GM12878 (cell line): ENCODE data around the gene LTB4R2. TPM values are rescaled to one million over a fixed set of nuclear protein-coding genes. Genes with fewer than 3 reads are reported as not detected.

ENCODE experiments used
- BHLHE40 ChIP-seq, 2 experiments: fragments of 450-650 bp in 1 of 2; IDR thresholded peaks; 2 replicates each; pipeline ENCODE4 v1.6.1; 2011 to 2017; ENCODE audit warnings: low read depth in 2 of 2, borderline replicate concordance in 1 of 2, improper control_type of control experiment in 1 of 2, low read length in 1 of 2, mild to moderate bottlenecking in 1 of 2
- BRCA1 ChIP-seq: IDR thresholded peaks from 2 replicates; pipeline ENCODE4 v1.6.1; 2011; ENCODE audit warnings: low read depth, low read length, improper control_type of control experiment
- E2F4 ChIP-seq: IDR thresholded peaks from 2 replicates; pipeline ENCODE4 v1.6.1; 2012; ENCODE audit warnings: low read depth, low read length, improper control_type of control experiment
- EED ChIP-seq: sonication (generic); IDR thresholded peaks from 2 replicates; pipeline ENCODE4 v1.6.1; 2016; ENCODE audit warnings: antibody characterized with exemption, low read depth
- EGR1 ChIP-seq, 2 experiments: IDR thresholded peaks; 1 replicate in 1 of 2; 2 replicates in 1 of 2; pipeline ENCODE4 v1.6.1; 2011 to 2012; ENCODE audit warnings: low read depth in 2 of 2, low read length in 2 of 2, borderline replicate concordance in 1 of 2, mild to moderate bottlenecking in 1 of 2, moderate library complexity in 1 of 2
- FOXM1 ChIP-seq: IDR thresholded peaks from 2 replicates; pipeline ENCODE4 v1.6.1; 2012; ENCODE audit warnings: low read depth, mild to moderate bottlenecking, inconsistent platforms, low read length, moderate library complexity
- HDAC6 ChIP-seq: fragments of 200-600 bp; sonication (generic); IDR thresholded peaks from one replicate; pipeline ENCODE4 v1.8.0; 2017; ENCODE audit warnings: antibody characterized with exemption; ENCODE audit not compliant: unreplicated experiment
- IKZF2 ChIP-seq, 2 experiments: fragments of 450-650 bp; IDR thresholded peaks; 2 replicates each; pipeline ENCODE4 v1.6.1; 2017; ENCODE audit warnings: mild to moderate bottlenecking in 2 of 2, moderate library complexity in 2 of 2
- JUNB ChIP-seq: IDR thresholded peaks from 2 replicates; pipeline ENCODE4 v1.6.1; 2016; ENCODE audit warnings: antibody characterized with exemption, mild to moderate bottlenecking
- NFIC ChIP-seq: IDR thresholded peaks from 2 replicates; pipeline ENCODE4 v1.6.1; 2012; ENCODE audit warnings: low read depth, mild to moderate bottlenecking, inconsistent platforms, low read length, moderate library complexity
- NKRF ChIP-seq: fragments of 450-650 bp; conservative IDR thresholded peaks from 2 replicates; pipeline ENCODE4 v1.6.1; 2017; ENCODE audit warnings: mild to moderate bottlenecking, moderate library complexity
- POLR2A ChIP-seq: IDR thresholded peaks from 2 replicates; pipeline ENCODE4 v1.6.1; 2011; ENCODE audit warnings: low read depth, mild to moderate bottlenecking, low read length
- SPI1 ChIP-seq: IDR thresholded peaks from 2 replicates; pipeline ENCODE4 v1.6.1; 2011; ENCODE audit warnings: low read depth, mild to moderate bottlenecking, low read length, moderate library complexity, borderline replicate concordance; ENCODE audit not compliant: insufficient read depth
- SREBF2 ChIP-seq: IDR thresholded peaks from 2 replicates; pipeline ENCODE4 v1.6.1; 2012; ENCODE audit warnings: mild to moderate bottlenecking, low read length
- STAT3 ChIP-seq: IDR thresholded peaks from 2 replicates; pipeline ENCODE4 v1.6.1; 2011; ENCODE audit warnings: low read depth, low read length, improper control_type of control experiment
- TAF1 ChIP-seq: IDR thresholded peaks from 2 replicates; pipeline ENCODE4 v1.6.1; 2011; ENCODE audit warnings: mild to moderate bottlenecking, low read depth, low read length, borderline replicate concordance
- TCF3 ChIP-seq: IDR thresholded peaks from 2 replicates; pipeline ENCODE4 v1.6.1; 2012; ENCODE audit warnings: low read depth, mild to moderate bottlenecking, low read length, borderline replicate concordance; ENCODE audit not compliant: insufficient read depth
- WRNIP1 ChIP-seq: IDR thresholded peaks from 2 replicates; pipeline ENCODE4 v1.6.1; 2011; ENCODE audit warnings: low read depth, low read length, improper control_type of control experiment, borderline replicate concordance
- YBX1 ChIP-seq: fragments of 450-650 bp; IDR thresholded peaks from 2 replicates; pipeline ENCODE4 v1.6.1; 2016; ENCODE audit warnings: antibody characterized with exemption
- ZZZ3 ChIP-seq: IDR thresholded peaks from 2 replicates; pipeline ENCODE4 v1.6.1; 2011; ENCODE audit warnings: low read depth; ENCODE audit not compliant: control insufficient read depth, insufficient read length
- polyA plus RNA-seq, 11 experiments: library from polyadenylated mRNA; depleted of rRNA in 4 of 11; unstranded in 6 of 11; stranded (reverse) in 5 of 11; fragments of >200 nt; fragmentation: Nextera tagmentation in 4 of 11; fragmentation: Illumina TruSeq in 1 of 11; extraction: Ambion mirVana in 4 of 11; extraction: Trizol in 1 of 11; gene quantifications; 1 replicate in 1 of 11; 2 replicates in 10 of 11; pipeline versions ENCODE4 v1.2.1 to v1.2.3, GENCODE V29; 2011 to 2016; ENCODE audit warnings: inconsistent platforms in 2 of 11, missing spikeins in 2 of 11, low read depth in 1 of 11
- total RNA-seq, 4 experiments: library from RNA; depleted of rRNA in 3 of 4; stranded (reverse); fragments of >200 nt in 3 of 4; fragmentation: Illumina TruSeq in 1 of 4; extraction: Trizol in 1 of 4; gene quantifications; 2 replicates each; pipeline versions ENCODE4 v1.2.1 to v1.2.3, GENCODE V29; 2013 to 2021
- TF ChIP-seq, protein P1 (sequence below): fragments of 450-650 bp; IDR thresholded peaks from 2 replicates; pipeline ENCODE4 v1.6.1; 2017; ENCODE audit warnings: borderline replicate concordance
- TF ChIP-seq, protein P2 (sequence below): fragments of 450-650 bp; IDR thresholded peaks from 2 replicates; pipeline ENCODE4 v1.6.1; 2018; ENCODE audit warnings: borderline replicate concordance, mild to moderate bottlenecking; ENCODE audit not compliant: partially characterized antibody

Gene LTB4R2
- total and polyA plus RNA-seq, 10 of the 15 experiments (the other 5 are each of a cell fraction or from before 2014, with no cell fraction given) = 0.06 to 16.0 (median 2.6) TPM

GRCh38 chr14:24274101-24274543 is 35.8 kb upstream of the LTB4R2 start (continued):
- TF ChIP-seq, protein P1, sequence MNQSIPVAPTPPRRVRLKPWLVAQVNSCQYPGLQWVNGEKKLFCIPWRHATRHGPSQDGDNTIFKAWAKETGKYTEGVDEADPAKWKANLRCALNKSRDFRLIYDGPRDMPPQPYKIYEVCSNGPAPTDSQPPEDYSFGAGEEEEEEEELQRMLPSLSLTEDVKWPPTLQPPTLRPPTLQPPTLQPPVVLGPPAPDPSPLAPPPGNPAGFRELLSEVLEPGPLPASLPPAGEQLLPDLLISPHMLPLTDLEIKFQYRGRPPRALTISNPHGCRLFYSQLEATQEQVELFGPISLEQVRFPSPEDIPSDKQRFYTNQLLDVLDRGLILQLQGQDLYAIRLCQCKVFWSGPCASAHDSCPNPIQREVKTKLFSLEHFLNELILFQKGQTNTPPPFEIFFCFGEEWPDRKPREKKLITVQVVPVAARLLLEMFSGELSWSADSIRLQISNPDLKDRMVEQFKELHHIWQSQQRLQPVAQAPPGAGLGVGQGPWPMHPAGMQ = no peak
- TF ChIP-seq BHLHE40 (IDR thresholded peaks at IDR 0.05; ENCODE audit: borderline replicate concordance in 1 of 2, low read depth in 2 of 2, low read length in 1 of 2) = peak; percentile 52 to 56; a peak in 2 of 4 replicates
- TF ChIP-seq E2F4 = no peak
- no peak for TF ChIP-seq STAT3
- peak; percentile 96 for TF ChIP-seq JUNB
- TF ChIP-seq SPI1 = peak; percentile 99
- TF ChIP-seq BRCA1 = no peak
- TF ChIP-seq TCF3 = no peak
- peak; percentile 87; the same call in 1 of the 2 replicates for TF ChIP-seq NFIC
- no peak for TF ChIP-seq NKRF
- TF ChIP-seq EGR1 (IDR thresholded peaks at IDR 0.05; ENCODE audit: borderline replicate concordance in 1 of 2, low read depth in 2 of 2, low read length in 2 of 2) = no peak
- peak; percentile 75; the same call in 1 of the 2 replicates for TF ChIP-seq FOXM1
- TF ChIP-seq YBX1 = no peak
- no peak for TF ChIP-seq SREBF2
- no peak for TF ChIP-seq HDAC6
- 0 out of 2 replicates have a peak, but pooled peaks have one; percentile 22 for TF ChIP-seq POLR2A
- TF ChIP-seq WRNIP1 = no peak
- peak; percentile 97 for TF ChIP-seq EED
- no peak for TF ChIP-seq ZZZ3
- TF ChIP-seq IKZF2 (IDR thresholded peaks at IDR 0.05) = peak; percentile 98
- no peak for TF ChIP-seq TAF1
- TF ChIP-seq, protein P2, sequence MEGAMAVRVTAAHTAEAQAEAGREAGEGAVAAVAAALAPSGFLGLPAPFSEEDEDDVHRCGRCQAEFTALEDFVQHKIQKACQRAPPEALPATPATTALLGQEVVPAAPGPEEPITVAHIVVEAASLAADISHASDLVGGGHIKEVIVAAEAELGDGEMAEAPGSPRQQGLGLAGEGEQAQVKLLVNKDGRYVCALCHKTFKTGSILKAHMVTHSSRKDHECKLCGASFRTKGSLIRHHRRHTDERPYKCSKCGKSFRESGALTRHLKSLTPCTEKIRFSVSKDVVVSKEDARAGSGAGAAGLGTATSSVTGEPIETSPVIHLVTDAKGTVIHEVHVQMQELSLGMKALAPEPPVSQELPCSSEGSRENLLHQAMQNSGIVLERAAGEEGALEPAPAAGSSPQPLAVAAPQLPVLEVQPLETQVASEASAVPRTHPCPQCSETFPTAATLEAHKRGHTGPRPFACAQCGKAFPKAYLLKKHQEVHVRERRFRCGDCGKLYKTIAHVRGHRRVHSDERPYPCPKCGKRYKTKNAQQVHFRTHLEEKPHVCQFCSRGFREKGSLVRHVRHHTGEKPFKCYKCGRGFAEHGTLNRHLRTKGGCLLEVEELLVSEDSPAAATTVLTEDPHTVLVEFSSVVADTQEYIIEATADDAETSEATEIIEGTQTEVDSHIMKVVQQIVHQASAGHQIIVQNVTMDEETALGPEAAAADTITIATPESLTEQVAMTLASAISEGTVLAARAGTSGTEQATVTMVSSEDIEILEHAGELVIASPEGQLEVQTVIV = no peak
